HEK293 (cell line): ENCODE results near the gene CYP11A1.

Source experiments
- GLI4 ChIP-seq: fragments of 450-650 bp; formaldehyde crosslinking; IDR thresholded peaks from 2 replicates; pipeline ENCODE4 v1.5.1; 2016; ENCODE audit warnings: missing biosample characterization, missing genetic modification characterization
- GLIS1 ChIP-seq: fragments of 450-650 bp; formaldehyde crosslinking; IDR thresholded peaks from 2 replicates; pipeline ENCODE4 v1.5.1; 2016; ENCODE audit warnings: missing biosample characterization, missing genetic modification characterization
- KLF9 ChIP-seq: fragments of 450-650 bp; formaldehyde crosslinking; IDR thresholded peaks from 2 replicates; pipeline ENCODE4 v1.5.1; 2016; ENCODE audit warnings: missing biosample characterization, missing genetic modification characterization, low read depth
- MZF1 ChIP-seq: fragments of 450-650 bp; formaldehyde crosslinking; IDR thresholded peaks from 2 replicates; pipeline ENCODE4 v1.5.1; 2017; ENCODE audit warnings: missing biosample characterization, missing genetic modification characterization, borderline replicate concordance
- PBX3 ChIP-seq: sonication (generic); formaldehyde crosslinking; IDR thresholded peaks from 2 replicates; pipeline ENCODE4 v1.8.1; 2022; ENCODE audit warnings: mild to moderate bottlenecking, moderate library complexity, missing genetic modification reagents
- REPIN1 ChIP-seq: fragments of 450-650 bp; formaldehyde crosslinking; IDR thresholded peaks from 2 replicates; pipeline ENCODE4 v1.5.1; 2017; ENCODE audit warnings: missing biosample characterization, missing genetic modification characterization, low read depth
- SCRT2 ChIP-seq: fragments of 450-650 bp; formaldehyde crosslinking; IDR thresholded peaks from 2 replicates; pipeline ENCODE4 v1.5.1; 2016; ENCODE audit warnings: missing biosample characterization, missing genetic modification characterization
- SP7 ChIP-seq: fragments of 450-650 bp; formaldehyde crosslinking; IDR thresholded peaks from 2 replicates; pipeline ENCODE4 v1.5.1; 2016; ENCODE audit warnings: missing biosample characterization, missing genetic modification characterization
- ZNF121 ChIP-seq: fragments of 450-650 bp; formaldehyde crosslinking; IDR thresholded peaks from 2 replicates; pipeline ENCODE4 v1.5.1; 2016; ENCODE audit warnings: missing biosample characterization, missing genetic modification characterization
- ZNF214 ChIP-seq: fragments of 450-650 bp; formaldehyde crosslinking; IDR thresholded peaks from 2 replicates; pipeline ENCODE4 v1.5.1; 2017; ENCODE audit warnings: missing biosample characterization, mild to moderate bottlenecking, missing genetic modification characterization, borderline replicate concordance
- ZNF221 ChIP-seq: fragments of 450-650 bp; formaldehyde crosslinking; IDR thresholded peaks from 2 replicates; pipeline ENCODE4 v1.5.1; 2017; ENCODE audit warnings: missing biosample characterization, missing genetic modification characterization, borderline replicate concordance
- ZNF223 ChIP-seq: fragments of 450-650 bp; formaldehyde crosslinking; IDR thresholded peaks from 2 replicates; pipeline ENCODE4 v1.5.1; 2016; ENCODE audit warnings: missing biosample characterization, missing genetic modification characterization
- ZNF26 ChIP-seq: fragments of 450-650 bp; formaldehyde crosslinking; IDR thresholded peaks from 2 replicates; pipeline ENCODE4 v1.5.1; 2016; ENCODE audit warnings: missing biosample characterization, missing genetic modification characterization
- ZNF274 ChIP-seq, 2 experiments: fragments of 200-500 bp in 1 of 2; fragments of 450-650 bp in 1 of 2; sonication (Bioruptor generic) in 1 of 2; formaldehyde crosslinking in 1 of 2; IDR thresholded peaks; 2 replicates each; pipeline versions ENCODE4 v1.5.1 to v1.6.1; 2014 to 2016; ENCODE audit warnings: borderline replicate concordance in 1 of 2, inconsistent platforms in 1 of 2, low read length in 1 of 2, missing biosample characterization in 1 of 2, missing genetic modification characterization in 1 of 2
- ZNF324 ChIP-seq: fragments of 450-650 bp; formaldehyde crosslinking; IDR thresholded peaks from 2 replicates; pipeline ENCODE4 v1.5.1; 2016; ENCODE audit warnings: missing biosample characterization, missing genetic modification characterization
- ZNF514 ChIP-seq: fragments of 450-650 bp; formaldehyde crosslinking; IDR thresholded peaks from 2 replicates; pipeline ENCODE4 v1.5.1; 2016; ENCODE audit warnings: missing biosample characterization, missing genetic modification characterization
- ZNF600 ChIP-seq: fragments of 450-650 bp; formaldehyde crosslinking; IDR thresholded peaks from 2 replicates; pipeline ENCODE4 v1.5.1; 2016; ENCODE audit warnings: missing biosample characterization, missing genetic modification characterization
- ZNF610 ChIP-seq: fragments of 450-650 bp; formaldehyde crosslinking; IDR thresholded peaks from 2 replicates; pipeline ENCODE4 v1.5.1; 2016; ENCODE audit warnings: missing biosample characterization, missing genetic modification characterization, borderline replicate concordance
- ZNF621 ChIP-seq: fragments of 450-650 bp; formaldehyde crosslinking; IDR thresholded peaks from 2 replicates; pipeline ENCODE4 v1.5.1; 2017; ENCODE audit warnings: missing biosample characterization, missing genetic modification characterization
- ZNF777 ChIP-seq: fragments of 450-650 bp; formaldehyde crosslinking; IDR thresholded peaks from 2 replicates; pipeline ENCODE4 v1.5.1; 2017; ENCODE audit warnings: missing biosample characterization, missing genetic modification characterization, borderline replicate concordance
- ZNF791 ChIP-seq: fragments of 450-650 bp; formaldehyde crosslinking; IDR thresholded peaks from 2 replicates; pipeline ENCODE4 v1.5.1; 2016; ENCODE audit warnings: missing biosample characterization, missing genetic modification characterization
- TF ChIP-seq, protein P1 (sequence below): fragments of 450-650 bp; formaldehyde crosslinking; conservative IDR thresholded peaks from 2 replicates; pipeline ENCODE4 v1.5.1; 2016; ENCODE audit warnings: low read depth, missing biosample characterization, missing genetic modification characterization
- TF ChIP-seq, protein P2 (sequence below): fragments of 450-650 bp; formaldehyde crosslinking; IDR thresholded peaks from 2 replicates; pipeline ENCODE4 v1.5.1; 2016; ENCODE audit warnings: missing biosample characterization, missing genetic modification characterization, low read depth
- TF ChIP-seq, protein P3 (sequence below): fragments of 450-650 bp; formaldehyde crosslinking; IDR thresholded peaks from 2 replicates; pipeline ENCODE4 v1.5.1; 2016; ENCODE audit warnings: missing biosample characterization, missing genetic modification characterization, borderline replicate concordance

The CYP11A1 gene

DNA sequence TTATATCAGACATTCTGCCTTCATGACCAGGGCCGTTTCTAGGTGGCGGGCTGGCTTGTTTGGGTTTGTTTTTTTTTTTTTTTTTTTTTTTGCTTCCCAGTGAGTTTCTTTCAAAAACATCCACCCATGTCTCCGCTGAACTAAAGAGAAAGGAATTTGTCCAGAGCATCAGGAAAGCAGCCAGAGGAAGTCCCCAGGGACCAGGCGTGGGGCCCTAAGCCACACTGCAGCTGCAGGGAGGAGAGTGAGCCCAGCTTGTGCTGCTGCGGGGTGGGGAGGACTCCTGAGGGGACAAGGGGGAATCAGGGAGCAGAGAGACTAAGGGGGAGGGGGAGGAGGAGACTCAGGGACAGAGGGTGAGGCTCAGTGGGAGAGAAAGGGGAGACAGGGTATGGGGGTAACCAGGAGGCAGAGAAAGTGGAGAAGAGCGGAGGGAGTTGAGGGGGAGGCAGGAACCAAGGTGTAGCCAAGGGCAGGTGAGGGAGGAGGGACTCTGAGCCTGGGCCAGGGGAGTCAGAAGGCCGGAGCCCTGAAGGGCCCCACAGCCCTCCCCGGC lies 49.5 kb downstream of the CYP11A1 start (continued):
- TF ChIP-seq ZNF26 (tag by site-specific recombination) = no peak
- TF ChIP-seq ZNF324 = peak; percentile 60; the same call in 1 of the 2 replicates
- peak; percentile 63 for TF ChIP-seq SP7 (tag by site-specific recombination)
- peak; percentile 97 for TF ChIP-seq GLIS1 (tag by site-specific recombination)
- no peak for TF ChIP-seq ZNF221
- no peak for TF ChIP-seq ZNF223 (tag by site-specific recombination)
- peak; percentile 37; the same call in 1 of the 2 replicates for TF ChIP-seq MZF1
- no peak for TF ChIP-seq ZNF274 (IDR thresholded peaks at IDR 0.05; ENCODE audit: low read length)
- no peak for TF ChIP-seq ZNF274 (tag by site-specific recombination; IDR thresholded peaks at IDR 0.05; ENCODE audit: borderline replicate concordance)
- TF ChIP-seq ZNF121 (tag by site-specific recombination) = no peak
- TF ChIP-seq REPIN1 (tag by site-specific recombination) = no peak
- TF ChIP-seq ZNF621 (tag by site-specific recombination) = no peak
- no peak for TF ChIP-seq ZNF791
- TF ChIP-seq, protein P1, sequence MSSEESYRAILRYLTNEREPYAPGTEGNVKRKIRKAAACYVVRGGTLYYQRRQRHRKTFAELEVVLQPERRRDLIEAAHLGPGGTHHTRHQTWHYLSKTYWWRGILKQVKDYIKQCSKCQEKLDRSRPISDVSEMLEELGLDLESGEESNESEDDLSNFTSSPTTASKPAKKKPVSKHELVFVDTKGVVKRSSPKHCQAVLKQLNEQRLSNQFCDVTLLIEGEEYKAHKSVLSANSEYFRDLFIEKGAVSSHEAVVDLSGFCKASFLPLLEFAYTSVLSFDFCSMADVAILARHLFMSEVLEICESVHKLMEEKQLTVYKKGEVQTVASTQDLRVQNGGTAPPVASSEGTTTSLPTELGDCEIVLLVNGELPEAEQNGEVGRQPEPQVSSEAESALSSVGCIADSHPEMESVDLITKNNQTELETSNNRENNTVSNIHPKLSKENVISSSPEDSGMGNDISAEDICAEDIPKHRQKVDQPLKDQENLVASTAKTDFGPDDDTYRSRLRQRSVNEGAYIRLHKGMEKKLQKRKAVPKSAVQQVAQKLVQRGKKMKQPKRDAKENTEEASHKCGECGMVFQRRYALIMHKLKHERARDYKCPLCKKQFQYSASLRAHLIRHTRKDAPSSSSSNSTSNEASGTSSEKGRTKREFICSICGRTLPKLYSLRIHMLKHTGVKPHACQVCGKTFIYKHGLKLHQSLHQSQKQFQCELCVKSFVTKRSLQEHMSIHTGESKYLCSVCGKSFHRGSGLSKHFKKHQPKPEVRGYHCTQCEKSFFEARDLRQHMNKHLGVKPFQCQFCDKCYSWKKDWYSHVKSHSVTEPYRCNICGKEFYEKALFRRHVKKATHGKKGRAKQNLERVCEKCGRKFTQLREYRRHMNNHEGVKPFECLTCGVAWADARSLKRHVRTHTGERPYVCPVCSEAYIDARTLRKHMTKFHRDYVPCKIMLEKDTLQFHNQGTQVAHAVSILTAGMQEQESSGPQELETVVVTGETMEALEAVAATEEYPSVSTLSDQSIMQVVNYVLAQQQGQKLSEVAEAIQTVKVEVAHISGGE (tag by site-specific recombination) = no peak
- TF ChIP-seq KLF9 (tag by site-specific recombination) = no peak
- no peak for TF ChIP-seq ZNF777 (tag by site-specific recombination)
- TF ChIP-seq ZNF610 = no peak
- TF ChIP-seq, protein P2, sequence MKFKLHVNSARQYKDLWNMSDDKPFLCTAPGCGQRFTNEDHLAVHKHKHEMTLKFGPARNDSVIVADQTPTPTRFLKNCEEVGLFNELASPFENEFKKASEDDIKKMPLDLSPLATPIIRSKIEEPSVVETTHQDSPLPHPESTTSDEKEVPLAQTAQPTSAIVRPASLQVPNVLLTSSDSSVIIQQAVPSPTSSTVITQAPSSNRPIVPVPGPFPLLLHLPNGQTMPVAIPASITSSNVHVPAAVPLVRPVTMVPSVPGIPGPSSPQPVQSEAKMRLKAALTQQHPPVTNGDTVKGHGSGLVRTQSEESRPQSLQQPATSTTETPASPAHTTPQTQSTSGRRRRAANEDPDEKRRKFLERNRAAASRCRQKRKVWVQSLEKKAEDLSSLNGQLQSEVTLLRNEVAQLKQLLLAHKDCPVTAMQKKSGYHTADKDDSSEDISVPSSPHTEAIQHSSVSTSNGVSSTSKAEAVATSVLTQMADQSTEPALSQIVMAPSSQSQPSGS (tag by site-specific recombination) = no peak
- no peak for TF ChIP-seq ZNF514 (tag by site-specific recombination)
- 0 out of 2 replicates have a peak, but pooled peaks have one; percentile 19 for TF ChIP-seq GLI4 (tag by site-specific recombination)
- no peak for TF ChIP-seq PBX3 (CRISPR knock-in tag)
- no peak for TF ChIP-seq SCRT2
- no peak for TF ChIP-seq ZNF214
- TF ChIP-seq ZNF600 (tag by site-specific recombination) = peak; percentile 93
- TF ChIP-seq, protein P3, sequence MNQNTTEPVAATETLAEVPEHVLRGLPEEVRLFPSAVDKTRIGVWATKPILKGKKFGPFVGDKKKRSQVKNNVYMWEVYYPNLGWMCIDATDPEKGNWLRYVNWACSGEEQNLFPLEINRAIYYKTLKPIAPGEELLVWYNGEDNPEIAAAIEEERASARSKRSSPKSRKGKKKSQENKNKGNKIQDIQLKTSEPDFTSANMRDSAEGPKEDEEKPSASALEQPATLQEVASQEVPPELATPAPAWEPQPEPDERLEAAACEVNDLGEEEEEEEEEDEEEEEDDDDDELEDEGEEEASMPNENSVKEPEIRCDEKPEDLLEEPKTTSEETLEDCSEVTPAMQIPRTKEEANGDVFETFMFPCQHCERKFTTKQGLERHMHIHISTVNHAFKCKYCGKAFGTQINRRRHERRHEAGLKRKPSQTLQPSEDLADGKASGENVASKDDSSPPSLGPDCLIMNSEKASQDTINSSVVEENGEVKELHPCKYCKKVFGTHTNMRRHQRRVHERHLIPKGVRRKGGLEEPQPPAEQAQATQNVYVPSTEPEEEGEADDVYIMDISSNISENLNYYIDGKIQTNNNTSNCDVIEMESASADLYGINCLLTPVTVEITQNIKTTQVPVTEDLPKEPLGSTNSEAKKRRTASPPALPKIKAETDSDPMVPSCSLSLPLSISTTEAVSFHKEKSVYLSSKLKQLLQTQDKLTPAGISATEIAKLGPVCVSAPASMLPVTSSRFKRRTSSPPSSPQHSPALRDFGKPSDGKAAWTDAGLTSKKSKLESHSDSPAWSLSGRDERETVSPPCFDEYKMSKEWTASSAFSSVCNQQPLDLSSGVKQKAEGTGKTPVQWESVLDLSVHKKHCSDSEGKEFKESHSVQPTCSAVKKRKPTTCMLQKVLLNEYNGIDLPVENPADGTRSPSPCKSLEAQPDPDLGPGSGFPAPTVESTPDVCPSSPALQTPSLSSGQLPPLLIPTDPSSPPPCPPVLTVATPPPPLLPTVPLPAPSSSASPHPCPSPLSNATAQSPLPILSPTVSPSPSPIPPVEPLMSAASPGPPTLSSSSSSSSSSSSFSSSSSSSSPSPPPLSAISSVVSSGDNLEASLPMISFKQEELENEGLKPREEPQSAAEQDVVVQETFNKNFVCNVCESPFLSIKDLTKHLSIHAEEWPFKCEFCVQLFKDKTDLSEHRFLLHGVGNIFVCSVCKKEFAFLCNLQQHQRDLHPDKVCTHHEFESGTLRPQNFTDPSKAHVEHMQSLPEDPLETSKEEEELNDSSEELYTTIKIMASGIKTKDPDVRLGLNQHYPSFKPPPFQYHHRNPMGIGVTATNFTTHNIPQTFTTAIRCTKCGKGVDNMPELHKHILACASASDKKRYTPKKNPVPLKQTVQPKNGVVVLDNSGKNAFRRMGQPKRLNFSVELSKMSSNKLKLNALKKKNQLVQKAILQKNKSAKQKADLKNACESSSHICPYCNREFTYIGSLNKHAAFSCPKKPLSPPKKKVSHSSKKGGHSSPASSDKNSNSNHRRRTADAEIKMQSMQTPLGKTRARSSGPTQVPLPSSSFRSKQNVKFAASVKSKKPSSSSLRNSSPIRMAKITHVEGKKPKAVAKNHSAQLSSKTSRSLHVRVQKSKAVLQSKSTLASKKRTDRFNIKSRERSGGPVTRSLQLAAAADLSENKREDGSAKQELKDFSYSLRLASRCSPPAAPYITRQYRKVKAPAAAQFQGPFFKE (tag by site-specific recombination) = no peak
